NCI-H524 (cell line): ENCODE results near the gene BCL2.
"Not testable (repeated sequence)": the region's sequence is repeated elsewhere in the genome, so short reads cannot be mapped to it uniquely, and the experiment has no call there.

Experiments
- DNase-seq, 2 experiments: peaks; one replicate each; lab custom pipeline; 2025; lab: John Stamatoyannopoulos, UW

Gene BCL2

GRCh38 chr18:63258749-63259566 lies 60.6 kb downstream of the BCL2 start:
- DNase-seq: no peak

GRCh38 chr18:63257453-63257852 lies 62.1 kb downstream of the BCL2 start:
- DNase-seq: no peak

- no peak for DNase-seq
Measured at GRCh38 chr18:63255435-63255834, 64.1 kb downstream of the BCL2 start.

GRCh38 chr18:63254716-63255399 lies 64.7 kb downstream of the BCL2 start:
- no peak for DNase-seq

GRCh38 chr18:63253428-63254372 lies 65.9 kb downstream of the BCL2 start:
- DNase-seq: no peak

GRCh38 chr18:63253014-63253413 lies 66.6 kb downstream of the BCL2 start:
- no peak for DNase-seq

- no peak for DNase-seq
Measured at GRCh38 chr18:63249771-63250170, 69.8 kb downstream of the BCL2 start.

GRCh38 chr18:63247926-63248325 lies 71.6 kb downstream of the BCL2 start:
- no peak for DNase-seq

- DNase-seq: no peak
Measured at GRCh38 chr18:63247506-63247905, 72.1 kb downstream of the BCL2 start.

- no peak for DNase-seq
Measured at GRCh38 chr18:63245600-63245999, 74.0 kb downstream of the BCL2 start.

GRCh38 chr18:63244607-63245006 lies 75.0 kb downstream of the BCL2 start:
- no peak for DNase-seq

- DNase-seq: no peak
Measured at GRCh38 chr18:63241760-63242159, 77.8 kb downstream of the BCL2 start.

GRCh38 chr18:63241317-63241712 lies 78.3 kb downstream of the BCL2 start:
- DNase-seq: no peak

- no peak for DNase-seq
Measured at GRCh38 chr18:63240531-63241316, 78.8 kb downstream of the BCL2 start.

- DNase-seq: no peak
Measured at GRCh38 chr18:63238693-63239075, 80.9 kb downstream of the BCL2 start.

GRCh38 chr18:63237881-63238692 lies 81.5 kb downstream of the BCL2 start:
- no peak for DNase-seq

GRCh38 chr18:63236921-63237846 lies 82.4 kb downstream of the BCL2 start:
- DNase-seq: no peak

- no peak for DNase-seq
Measured at GRCh38 chr18:63236406-63236805, 83.2 kb downstream of the BCL2 start.

GRCh38 chr18:63235920-63236319 lies 83.6 kb downstream of the BCL2 start:
- DNase-seq: not testable (repeated sequence)

GRCh38 chr18:63234841-63235240 lies 84.7 kb downstream of the BCL2 start:
- no peak for DNase-seq
